NB4 (cell line): ENCODE data around the gene PKNOX2.

ENCODE experiments used
- CTCF ChIP-seq: IDR thresholded peaks from one replicate; pipeline ENCODE4 v1.5.1; 2012; ENCODE audit warnings: low read depth, low read length
- POLR2A ChIP-seq: IDR thresholded peaks from 2 replicates; pipeline ENCODE4 v1.6.1; 2011; ENCODE audit warnings: mild to moderate bottlenecking; ENCODE audit not compliant: insufficient read length; ENCODE audit errors: extremely low read depth

- TF ChIP-seq CTCF: no peak
- no peak for TF ChIP-seq POLR2A
Observed at GRCh38 chr11:125325196-125325595, 160.6 kb downstream of the PKNOX2 start.
